ENCODE results near the gene CIRBP.

- TF ChIP-seq POLR2AphosphoS5 (IDR thresholded peaks at IDR 0.05; ENCODE audit: low read depth, low read length) (no peak), SIN3A (IDR thresholded peaks at IDR 0.05; ENCODE audit: borderline replicate concordance, insufficient read depth, low read length) (no peak), REST (IDR thresholded peaks at IDR 0.05; ENCODE audit: insufficient read depth in 1 of 2, low read depth in 2 of 2, low read length in 2 of 2) (no peak), FOXP2 (optimal IDR thresholded peaks at IDR 0.05; ENCODE audit: borderline replicate concordance, extremely low read depth, extremely low read length, insufficient read depth) (no peak), TAF1 (IDR thresholded peaks at IDR 0.05; ENCODE audit: borderline replicate concordance, insufficient read depth, low read length) (no peak)
These were observed 45.9 kb upstream of the CIRBP start for GRCh38 chr19:1223018-1223855.

All from PFSK-1 (cell line).